Activated naive CD8-positive, alpha-beta T cell treated with anti-CD3 and anti-CD28 coated beads, Interleukin-2, amount 50 U/mL, for 24 hours (primary cell): ENCODE data around the gene TCF7L2.
A peak's percentile ranks its signal among the peaks of the same experiment; 100 is the strongest.

ENCODE experiments used
- ATAC-seq: fragments of 150-1000 bp; cut with Tn5 transposase; one replicate; pipeline ENCODE4 v1.10.0; 2021
- DNase-seq: peaks from one replicate; pipeline ENCODE4 v3.0.0; 2021
- H3K27ac Mint-ChIP-seq: one replicate; pipeline ENCODE4 v1.8.0; 2021; ENCODE audit warnings: mild to moderate bottlenecking, mixed read lengths
- H3K27me3 Mint-ChIP-seq: one replicate; pipeline ENCODE4 v1.8.0; 2021; ENCODE audit warnings: mixed read lengths
- H3K36me3 Mint-ChIP-seq: one replicate; pipeline ENCODE4 v1.8.0; 2021; ENCODE audit warnings: low read depth, mixed read lengths
- H3K4me1 Mint-ChIP-seq: one replicate; pipeline ENCODE4 v1.8.0; 2021; ENCODE audit warnings: mixed read lengths
- H3K4me3 Mint-ChIP-seq: one replicate; pipeline ENCODE4 v1.8.0; 2021; ENCODE audit warnings: mild to moderate bottlenecking, moderate library complexity, mixed read lengths
- H3K9me3 Mint-ChIP-seq: one replicate; pipeline ENCODE4 v1.8.0; 2021; ENCODE audit warnings: mixed read lengths

TCF7L2 gene

GRCh38 chr10:112966194-112966855 is 16.3 kb downstream of the TCF7L2 start:
- peaks cover 55% of the 10 kb centered on the region for H3K27me3 Mint-ChIP-seq
- H3K36me3 Mint-ChIP-seq: peaks cover 3% of the 10 kb centered on the region
- DNase-seq: no peak
- H3K4me1 Mint-ChIP-seq: peaks cover 4% of the 10 kb centered on the region
- no peak overlapping the region for H3K4me3 Mint-ChIP-seq
- no peaks in the 10 kb centered on the region for H3K9me3 Mint-ChIP-seq
- no peak overlapping the region for H3K27ac Mint-ChIP-seq
- no peak for ATAC-seq

- Mint-ChIP-seq H3K9me3 (no peaks in the 10 kb centered on the region), H3K36me3 (peaks cover 3% of the 10 kb centered on the region), H3K27me3 (peaks cover 54% of the 10 kb centered on the region), H3K27ac (no peak overlapping the region), H3K4me1 (no peaks in the 10 kb centered on the region), H3K4me3 (no peak overlapping the region)
- DNase-seq (no peak), ATAC-seq (no peak)
Measured at GRCh38 chr10:112967200-112967599, 17.2 kb downstream of the TCF7L2 start.

GRCh38 chr10:112969131-112969530 is 19.1 kb downstream of the TCF7L2 start:
- DNase-seq: no peak
- Mint-ChIP-seq H3K9me3 (no peaks in the 10 kb centered on the region), H3K36me3 (peaks cover 7% of the 10 kb centered on the region), H3K4me1 (no peaks in the 10 kb centered on the region), H3K27ac (no peak overlapping the region), H3K27me3 (peaks cover 51% of the 10 kb centered on the region), H3K4me3 (no peak overlapping the region)
- ATAC-seq: no peak

DNA sequence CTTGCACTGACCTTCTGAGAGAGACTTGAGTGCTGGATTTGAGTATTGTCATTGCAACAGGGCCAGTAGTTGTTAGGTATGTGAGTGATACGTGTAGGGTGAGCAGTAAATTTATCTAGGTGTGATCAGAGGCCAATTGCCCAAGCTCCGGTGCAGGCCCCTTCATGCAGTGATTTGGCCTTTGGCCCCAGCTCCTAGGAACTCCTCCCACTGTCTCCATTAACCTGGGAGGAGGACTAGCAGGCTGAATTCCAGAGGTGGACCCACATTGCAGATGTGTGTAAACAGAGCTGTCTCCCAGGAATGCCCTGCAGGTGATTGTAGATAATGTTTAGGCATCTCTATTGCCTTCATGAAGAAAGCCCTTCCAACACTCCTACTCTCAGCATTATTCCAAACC is 19.5 kb downstream of the TCF7L2 start:
- DNase-seq (no peak), ATAC-seq (no peak)
- H3K4me1 Mint-ChIP-seq: no peaks in the 10 kb centered on the region
- peaks cover 48% of the 10 kb centered on the region for H3K27me3 Mint-ChIP-seq
- no peak overlapping the region for H3K4me3 Mint-ChIP-seq
- no peak overlapping the region for H3K27ac Mint-ChIP-seq
- no peaks in the 10 kb centered on the region for H3K9me3 Mint-ChIP-seq
- H3K36me3 Mint-ChIP-seq: peaks cover 7% of the 10 kb centered on the region

- Mint-ChIP-seq H3K9me3 (no peaks in the 10 kb centered on the region), H3K27ac (no peak overlapping the region), H3K4me3 (no peak overlapping the region), H3K4me1 (no peaks in the 10 kb centered on the region), H3K36me3 (peaks cover 7% of the 10 kb centered on the region), H3K27me3 (peaks cover 48% of the 10 kb centered on the region)
- ATAC-seq: no peak
- no peak for DNase-seq
Measured at GRCh38 chr10:112970021-112970420, 20.0 kb downstream of the TCF7L2 start.

- H3K36me3 Mint-ChIP-seq: peaks cover 9% of the 10 kb centered on the region
Measured at GRCh38 chr10:112972606-112973005, 22.6 kb downstream of the TCF7L2 start.

GRCh38 chr10:112973046-112973445 is 23.0 kb downstream of the TCF7L2 start:
- no peak for ATAC-seq
- Mint-ChIP-seq H3K27me3 (peaks cover 61% of the 10 kb centered on the region), H3K4me3 (no peak overlapping the region), H3K4me1 (no peaks in the 10 kb centered on the region), H3K36me3 (peaks cover 9% of the 10 kb centered on the region), H3K27ac (no peak overlapping the region), H3K9me3 (no peaks in the 10 kb centered on the region)
- DNase-seq: no peak

More at GRCh38 chr10:112972606-112973005, 22.6 kb downstream of the TCF7L2 start:
- no peak for DNase-seq
- no peak for ATAC-seq
- peaks cover 56% of the 10 kb centered on the region for H3K27me3 Mint-ChIP-seq
- no peak overlapping the region for H3K27ac Mint-ChIP-seq
- no peaks in the 10 kb centered on the region for H3K4me1 Mint-ChIP-seq
- H3K9me3 Mint-ChIP-seq: no peaks in the 10 kb centered on the region
- H3K4me3 Mint-ChIP-seq: no peak overlapping the region

- no peak overlapping the region for H3K4me3 Mint-ChIP-seq
- H3K36me3 Mint-ChIP-seq: peaks cover 9% of the 10 kb centered on the region
- ATAC-seq (no peak), DNase-seq (no peak)
- no peaks in the 10 kb centered on the region for H3K9me3 Mint-ChIP-seq
- no peaks in the 10 kb centered on the region for H3K4me1 Mint-ChIP-seq
- H3K27ac Mint-ChIP-seq: no peak overlapping the region
- peaks cover 64% of the 10 kb centered on the region for H3K27me3 Mint-ChIP-seq
Measured at GRCh38 chr10:112973805-112974204, 23.8 kb downstream of the TCF7L2 start.

GRCh38 chr10:112977426-112977898 is 27.4 kb downstream of the TCF7L2 start:
- Mint-ChIP-seq H3K27ac (no peak overlapping the region), H3K27me3 (peaks cover 71% of the 10 kb centered on the region), H3K4me1 (peaks cover 15% of the 10 kb centered on the region), H3K4me3 (no peak overlapping the region), H3K36me3 (peaks cover 6% of the 10 kb centered on the region), H3K9me3 (no peaks in the 10 kb centered on the region)
- DNase-seq (no peak), ATAC-seq (no peak)

DNA sequence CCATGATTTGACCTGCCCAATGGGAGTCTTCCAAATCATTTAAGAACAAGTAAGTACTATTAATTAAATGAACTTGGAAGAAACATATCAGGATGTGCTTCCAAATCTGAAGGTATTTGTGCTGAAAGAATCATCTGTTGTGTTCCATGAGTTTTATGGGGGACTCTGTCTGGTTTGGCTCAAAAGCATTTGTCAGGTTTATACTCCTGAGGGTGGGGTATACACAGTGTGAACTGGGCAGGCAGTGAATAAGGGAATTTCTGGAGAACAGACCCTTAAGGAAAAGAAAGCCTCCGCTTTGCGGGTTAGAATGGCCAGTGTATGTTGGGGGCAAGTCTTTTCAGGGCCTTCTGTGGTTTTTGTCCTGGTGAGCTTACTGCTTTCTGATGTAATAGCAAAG is 29.9 kb downstream of the TCF7L2 start:
- Mint-ChIP-seq H3K4me1 (peaks cover 15% of the 10 kb centered on the region), H3K9me3 (no peaks in the 10 kb centered on the region), H3K4me3 (no peak overlapping the region), H3K27ac (no peak overlapping the region), H3K27me3 (peaks cover 84% of the 10 kb centered on the region), H3K36me3 (peaks cover 3% of the 10 kb centered on the region)
- DNase-seq: no peak
- ATAC-seq: no peak

- no peak for DNase-seq
- Mint-ChIP-seq H3K27me3 (peaks cover 84% of the 10 kb centered on the region), H3K4me3 (no peak overlapping the region), H3K36me3 (peaks cover 3% of the 10 kb centered on the region), H3K4me1 (peaks cover 23% of the 10 kb centered on the region), H3K27ac (no peak overlapping the region), H3K9me3 (no peaks in the 10 kb centered on the region)
- ATAC-seq: no peak
Measured at GRCh38 chr10:112980937-112981336, 30.9 kb downstream of the TCF7L2 start.

GRCh38 chr10:112981553-112981952 is 31.5 kb downstream of the TCF7L2 start:
- ATAC-seq (peak; percentile 70), DNase-seq (peak; percentile 58)
- Mint-ChIP-seq H3K4me3 (no peak overlapping the region), H3K36me3 (peaks cover 3% of the 10 kb centered on the region), H3K27me3 (peaks cover 81% of the 10 kb centered on the region), H3K4me1 (peaks cover 30% of the 10 kb centered on the region), H3K27ac (peak overlapping the region; percentile 91), H3K9me3 (no peaks in the 10 kb centered on the region)

GRCh38 chr10:112983444-112984056 is 33.5 kb downstream of the TCF7L2 start:
- H3K27me3 Mint-ChIP-seq: peaks cover 82% of the 10 kb centered on the region

GRCh38 chr10:112984756-112985155 is 34.7 kb downstream of the TCF7L2 start:
- peaks cover 83% of the 10 kb centered on the region for H3K27me3 Mint-ChIP-seq
- peaks cover 40% of the 10 kb centered on the region for H3K4me1 Mint-ChIP-seq
- ATAC-seq: no peak
- no peak overlapping the region for H3K27ac Mint-ChIP-seq
- H3K9me3 Mint-ChIP-seq: no peaks in the 10 kb centered on the region
- no peak for DNase-seq
- H3K36me3 Mint-ChIP-seq: no peaks in the 10 kb centered on the region
- no peak overlapping the region for H3K4me3 Mint-ChIP-seq

More at GRCh38 chr10:112983444-112984056, 33.5 kb downstream of the TCF7L2 start:
- no peaks in the 10 kb centered on the region for H3K36me3 Mint-ChIP-seq
- ATAC-seq (no peak), DNase-seq (no peak)
- H3K4me3 Mint-ChIP-seq: no peak overlapping the region
- H3K4me1 Mint-ChIP-seq: peaks cover 40% of the 10 kb centered on the region
- H3K27ac Mint-ChIP-seq: no peak overlapping the region
- H3K9me3 Mint-ChIP-seq: no peaks in the 10 kb centered on the region
